GM18861 (cell line): ENCODE results near the gene SMYD3.

Experiments
- ATAC-seq: cut with Tn5 transposase; IDR thresholded peaks from one replicate; pipeline ENCODE4 v1.9.1; 2021; ENCODE audit not compliant: unreplicated experiment

SMYD3 gene

DNA sequence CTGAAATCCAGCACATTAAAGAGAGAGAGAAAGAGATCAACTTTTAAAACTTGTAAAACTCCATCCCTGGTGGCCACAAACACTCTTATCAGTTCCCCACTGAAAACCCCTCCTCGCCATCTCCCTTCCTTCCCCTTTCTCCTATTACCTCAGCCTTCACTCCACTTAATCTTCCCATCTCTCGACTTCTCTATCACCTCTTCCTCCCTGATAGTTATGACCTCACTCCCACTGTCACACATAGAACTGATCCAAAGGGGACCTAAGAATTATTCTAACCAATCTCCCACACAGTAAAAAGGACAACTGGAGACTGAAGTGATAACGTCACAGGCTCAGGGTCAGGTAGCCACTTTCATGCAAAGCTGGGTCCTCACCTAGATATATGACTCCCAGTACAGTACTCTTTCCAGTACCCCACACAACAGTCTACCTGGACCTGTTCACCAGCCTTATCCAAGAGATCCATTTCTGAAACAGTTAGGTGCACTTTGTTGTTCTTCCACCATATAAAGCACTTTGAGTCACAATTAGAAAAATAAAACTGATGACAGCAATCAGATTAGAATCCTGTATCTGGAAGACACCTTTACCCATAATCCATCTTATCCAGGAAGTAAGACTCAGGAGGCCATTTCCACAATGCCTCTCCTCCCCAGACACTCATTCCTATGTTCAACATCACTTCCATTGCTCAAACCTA is 324.8 kb downstream of the SMYD3 start:
- ATAC-seq, result no peak

DNA sequence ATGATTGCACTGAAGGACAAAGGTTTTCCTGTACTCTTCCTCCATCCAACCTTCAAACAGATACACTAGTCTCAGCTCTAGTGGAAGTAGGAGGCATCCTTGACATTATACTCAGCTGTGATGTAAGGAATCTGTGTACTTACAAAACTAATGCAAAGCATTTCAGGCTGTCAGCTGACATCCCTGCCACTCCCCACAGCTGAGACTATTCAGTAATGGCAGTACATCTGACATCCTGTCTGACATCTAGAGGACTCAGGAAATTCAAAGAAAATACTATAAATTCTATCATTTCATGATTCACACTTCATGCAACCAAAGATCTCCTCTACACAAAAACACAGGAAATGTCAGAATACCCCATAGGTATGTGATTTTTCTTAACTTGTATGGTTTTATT is 325.8 kb downstream of the SMYD3 start:
- ATAC-seq, result no peak

DNA sequence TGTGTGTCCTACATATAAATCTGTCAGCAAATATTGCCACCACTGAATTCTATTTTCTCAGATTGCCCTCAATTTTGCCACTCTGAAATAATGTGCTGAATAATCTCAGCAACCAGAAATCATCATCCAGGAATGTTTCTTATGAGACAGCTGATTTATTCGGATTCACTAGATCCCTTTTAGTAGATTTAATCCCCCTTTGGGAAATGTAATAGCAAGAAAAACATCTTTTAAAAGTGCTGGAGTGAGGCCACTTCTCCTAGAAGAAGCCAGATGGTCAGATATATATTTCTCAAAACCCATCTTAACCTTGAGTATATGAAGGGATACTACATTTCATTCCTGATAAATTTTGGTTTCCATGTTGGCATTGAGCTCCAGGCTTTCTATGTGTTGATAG is 327.7 kb downstream of the SMYD3 start:
- no peak for ATAC-seq

DNA sequence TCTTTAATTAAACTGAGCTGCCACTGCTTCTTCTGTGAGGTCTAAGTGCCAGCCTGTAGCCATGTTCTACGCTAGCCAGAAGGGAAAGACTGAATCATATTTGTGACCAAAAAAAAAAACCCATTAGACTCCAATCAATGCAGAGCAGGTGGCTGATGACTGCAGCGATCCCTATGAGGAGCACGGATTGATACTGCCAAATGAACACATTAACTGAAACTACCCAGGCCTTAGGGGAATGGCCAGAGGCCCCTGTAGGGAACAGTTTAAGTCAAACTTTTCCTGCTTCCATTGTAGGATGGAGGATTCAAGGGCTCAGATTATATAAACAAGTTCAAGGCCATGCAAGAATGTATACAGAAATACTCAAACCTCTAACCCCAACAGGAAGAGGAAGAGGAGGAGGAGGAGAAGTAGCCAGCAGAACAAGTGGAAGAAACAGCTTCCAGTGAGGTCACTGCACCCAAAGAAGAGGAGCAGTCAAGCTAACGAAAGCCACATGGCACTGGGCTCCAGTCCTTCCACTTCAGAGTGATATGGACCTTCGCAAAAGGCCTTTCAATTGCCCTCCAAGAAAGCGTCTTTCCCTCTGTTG is 328.3 kb downstream of the SMYD3 start:
- ATAC-seq, result no peak

- ATAC-seq, result no peak
Observed at GRCh38 chr1:246176126-246177024, 330.7 kb downstream of the SMYD3 start.

- ATAC-seq, result peak; percentile 56
Observed at GRCh38 chr1:246170574-246171261, 336.4 kb downstream of the SMYD3 start.

GRCh38 chr1:246169486-246169885 is 337.6 kb downstream of the SMYD3 start:
- ATAC-seq, result no peak

DNA sequence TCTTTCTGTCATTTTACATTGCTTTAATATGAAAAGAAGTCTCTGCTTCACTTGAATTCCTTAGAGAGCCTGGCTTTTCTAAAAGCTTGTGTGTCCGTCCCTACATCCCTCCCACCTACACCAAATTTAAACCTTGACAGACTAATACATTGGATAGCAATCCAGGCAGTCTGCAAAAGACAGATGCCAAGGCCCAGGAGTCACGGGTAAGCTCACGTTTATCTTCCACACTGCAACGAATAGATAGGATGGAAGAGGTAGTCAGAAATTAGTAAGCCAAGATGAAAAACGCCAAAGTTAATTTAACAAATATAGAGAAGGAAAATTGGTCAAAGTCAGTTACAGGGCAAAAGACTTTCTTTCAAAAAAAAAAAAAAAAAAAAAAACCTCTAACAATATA is 338.1 kb downstream of the SMYD3 start:
- no peak for ATAC-seq

DNA sequence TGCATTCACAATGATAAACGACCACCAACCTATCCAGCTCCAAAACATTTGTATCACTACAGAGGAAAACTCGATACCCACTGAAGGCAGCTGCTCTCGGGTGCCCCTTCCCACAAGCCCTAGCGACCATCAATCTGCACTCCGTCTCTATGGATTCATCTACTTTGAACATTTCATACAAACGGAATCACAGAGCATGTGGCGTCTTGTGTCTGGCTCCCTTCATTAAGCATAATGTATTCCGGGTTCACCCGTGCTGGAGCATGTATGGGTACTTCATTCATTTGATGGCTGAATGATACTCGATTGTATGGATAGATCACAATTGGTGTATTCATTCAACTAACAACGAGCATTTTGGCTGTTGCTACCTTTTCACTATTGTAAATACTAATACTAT is 340.2 kb downstream of the SMYD3 start:
- no peak for ATAC-seq

DNA sequence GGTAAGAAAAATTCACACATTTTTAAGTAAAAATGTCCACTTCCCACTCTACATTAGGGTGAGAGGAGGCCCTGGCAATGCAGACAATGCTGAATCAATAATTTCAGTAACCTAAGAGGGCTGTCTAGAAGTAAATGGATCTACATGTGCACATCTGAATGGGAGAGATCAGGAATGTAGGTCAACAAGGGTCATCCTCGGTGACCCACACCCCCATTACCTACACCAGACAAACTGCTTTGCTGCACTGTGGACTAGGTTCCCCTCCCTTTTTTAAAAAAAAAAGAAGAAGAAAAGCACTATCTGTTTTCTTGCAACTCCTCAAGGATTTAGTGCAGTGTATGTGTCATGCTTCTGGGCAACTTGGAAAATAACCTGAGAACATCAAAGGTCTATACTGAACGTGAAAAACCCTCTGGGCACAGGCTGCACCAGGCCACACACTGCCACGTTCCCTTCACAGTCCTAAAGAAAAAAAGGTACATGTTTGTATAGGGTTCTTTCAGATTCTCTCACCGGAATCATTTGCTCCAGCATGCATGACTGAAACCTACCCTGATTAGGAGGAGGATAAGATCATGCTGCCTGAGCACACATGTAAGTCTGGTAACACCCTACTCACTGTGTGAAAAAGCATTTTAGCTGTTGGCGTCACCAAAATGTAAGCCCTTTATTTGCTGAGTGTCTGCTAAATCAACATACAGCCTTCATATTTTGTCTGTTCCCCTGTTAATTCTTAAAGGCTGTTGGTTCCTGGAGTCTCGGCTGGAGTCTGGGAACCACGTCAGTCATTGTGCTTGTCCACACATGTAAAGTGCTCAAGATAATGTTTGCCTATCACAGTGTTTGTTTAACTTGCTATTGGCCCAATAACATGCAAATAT is 341.0 kb downstream of the SMYD3 start:
- no peak for ATAC-seq

DNA sequence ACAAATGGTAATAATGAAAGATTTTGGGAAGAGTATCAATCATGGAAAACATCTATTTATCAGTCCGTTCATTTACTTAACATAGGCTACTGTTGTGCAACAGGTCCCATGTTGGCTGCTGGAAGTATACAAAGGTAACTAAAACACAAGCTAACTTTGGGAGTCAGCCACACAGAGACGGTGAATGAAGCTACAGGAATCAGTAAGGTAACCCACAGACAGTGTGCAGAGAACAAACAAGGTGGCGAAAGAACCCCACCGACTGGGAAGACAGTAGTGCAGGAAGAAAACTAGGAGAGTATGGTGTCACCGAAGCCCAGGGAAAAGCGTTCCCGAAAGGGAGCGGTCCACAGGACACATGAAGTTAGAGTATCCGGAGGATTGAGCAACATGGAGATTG is 342.3 kb downstream of the SMYD3 start:
- ATAC-seq, result no peak

DNA sequence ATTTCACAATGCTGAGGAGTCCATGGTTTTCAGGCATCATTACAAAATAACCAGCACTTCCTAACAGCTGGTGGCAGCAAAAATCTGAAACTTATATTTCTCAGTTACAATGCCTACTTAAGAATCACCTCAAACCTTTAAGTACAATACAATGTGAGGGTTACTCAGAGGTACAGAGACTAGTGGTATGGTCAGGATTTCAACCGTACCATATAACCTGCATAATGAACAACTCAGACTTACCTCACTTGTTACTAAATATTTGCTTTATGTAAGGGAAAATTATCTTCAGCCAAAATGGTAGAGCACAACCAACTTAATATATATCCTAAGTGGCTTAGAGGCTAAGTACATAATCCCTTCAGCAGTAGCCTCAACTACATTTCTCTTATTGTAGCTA is 344.5 kb downstream of the SMYD3 start:
- no peak for ATAC-seq

- no peak for ATAC-seq
Observed at GRCh38 chr1:246161626-246162025, 345.5 kb downstream of the SMYD3 start.

DNA sequence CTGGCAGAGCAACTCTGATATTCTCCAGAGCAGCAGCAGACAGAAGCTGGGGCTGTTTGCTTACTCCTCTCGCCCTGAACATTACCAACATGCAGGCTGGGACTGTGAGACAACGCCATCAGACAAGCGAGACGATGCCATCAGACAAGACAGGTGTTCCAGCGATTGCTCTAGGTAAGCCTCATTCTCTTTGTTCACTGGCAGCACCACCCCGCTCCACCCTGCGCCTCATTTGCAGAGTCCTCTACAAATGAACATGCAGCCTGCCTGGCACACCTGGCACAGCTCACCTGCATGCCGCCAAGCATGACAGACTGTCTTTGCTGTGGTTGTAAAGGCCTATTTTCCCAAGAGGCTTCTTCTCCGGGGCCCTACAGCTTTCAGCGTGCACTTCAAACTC is 346.2 kb downstream of the SMYD3 start:
- ATAC-seq, result no peak

GRCh38 chr1:246160374-246160773 is 346.7 kb downstream of the SMYD3 start:
- no peak for ATAC-seq

DNA sequence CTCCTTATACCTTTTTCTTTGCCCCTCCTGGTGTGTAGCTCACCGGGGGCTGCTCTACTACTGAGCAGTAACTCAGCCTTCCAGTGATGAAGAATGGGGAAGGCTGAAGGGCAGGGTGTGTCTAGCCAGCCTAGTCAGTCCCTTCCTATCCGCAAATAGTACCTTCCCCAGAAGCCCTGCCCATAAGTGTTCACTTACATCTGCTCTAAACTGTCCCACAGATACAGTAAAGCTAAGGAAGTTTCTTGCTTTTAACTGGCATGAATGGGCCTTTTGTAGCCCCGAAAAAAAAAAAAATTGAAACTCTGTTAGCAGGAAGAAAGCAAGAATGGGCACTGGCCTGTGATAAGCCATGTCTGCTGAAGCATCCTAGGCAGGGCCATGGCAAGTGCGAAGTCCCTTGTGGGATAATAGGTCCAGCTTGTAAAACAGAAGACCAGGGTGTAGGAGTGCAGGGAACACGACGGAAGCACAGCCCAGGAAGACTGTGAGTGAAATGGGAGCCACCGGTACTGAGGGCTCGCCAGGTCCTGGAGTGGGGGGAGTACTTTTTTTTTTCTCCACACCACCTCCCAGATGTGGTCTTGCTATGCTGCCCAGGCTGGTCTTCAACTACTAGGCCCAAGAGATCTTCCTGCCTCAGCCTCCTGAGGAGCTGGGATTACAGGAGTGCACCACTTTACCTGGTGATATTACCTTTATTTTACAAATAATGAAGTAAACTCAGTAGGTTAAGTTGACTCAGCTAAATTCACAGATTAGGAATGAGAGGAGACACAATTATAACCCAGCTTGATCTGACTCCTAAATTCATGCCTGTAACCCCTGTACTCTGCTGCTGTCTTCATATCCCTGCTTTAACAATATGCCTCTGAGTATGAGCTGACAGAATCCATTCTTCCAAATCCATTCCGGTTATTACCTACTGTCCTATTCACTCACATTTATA is 347.5 kb downstream of the SMYD3 start:
- ATAC-seq, result no peak

GRCh38 chr1:246158131-246158530 is 348.9 kb downstream of the SMYD3 start:
- ATAC-seq, result no peak

GRCh38 chr1:246157516-246157915 is 349.6 kb downstream of the SMYD3 start:
- ATAC-seq, result no peak

- no peak for ATAC-seq
Observed at GRCh38 chr1:246156847-246157246, 350.2 kb downstream of the SMYD3 start.
